Trophoblast cell (in vitro differentiated cells and primary cell): ENCODE data around the gene MMS22L.
A peak's percentile ranks its signal among the peaks of the same experiment; 100 is the strongest.

ENCODE experiments used
- DNase-seq, 2 donors: peaks; one replicate each; pipeline ENCODE4 v3.0.0-alpha.2; 2016
- H2AFZ ChIP-seq: 2 replicates; pipeline ENCODE4 v1.6.1; 2013; ENCODE audit warnings: low read length, moderate library complexity, mild to moderate bottlenecking; ENCODE audit not compliant: insufficient read depth, poor library complexity
- H2AK5ac ChIP-seq: 2 replicates; pipeline ENCODE4 v1.6.1; 2013; ENCODE audit warnings: mild to moderate bottlenecking, low read length
- H2BK120ac ChIP-seq: 2 replicates; pipeline ENCODE4 v1.6.1; 2013; ENCODE audit warnings: low read length, mild to moderate bottlenecking, moderate library complexity; ENCODE audit not compliant: insufficient read depth, poor library complexity
- H2BK12ac ChIP-seq: 2 replicates; pipeline ENCODE4 v1.6.1; 2013; ENCODE audit warnings: mild to moderate bottlenecking, low read length, moderate library complexity
- H2BK5ac ChIP-seq: 2 replicates; pipeline ENCODE4 v1.6.1; 2013; ENCODE audit warnings: low read length, low read depth, moderate library complexity, mild to moderate bottlenecking; ENCODE audit not compliant: poor library complexity
- H3K14ac ChIP-seq: 2 replicates; pipeline ENCODE4 v1.6.1; 2013; ENCODE audit warnings: mild to moderate bottlenecking, low read length
- H3K18ac ChIP-seq: 2 replicates; pipeline ENCODE4 v1.6.1; 2013; ENCODE audit warnings: mild to moderate bottlenecking, low read length
- H3K23ac ChIP-seq: 2 replicates; pipeline ENCODE4 v1.6.1; 2013; ENCODE audit warnings: low read length
- H3K27ac ChIP-seq: 2 replicates; pipeline ENCODE4 v1.5.1; 2013; ENCODE audit warnings: low read depth, mild to moderate bottlenecking, inconsistent platforms, low read length, moderate library complexity
- H3K27me3 ChIP-seq: 2 replicates; pipeline ENCODE4 v1.6.1; 2013; ENCODE audit warnings: inconsistent platforms, mild to moderate bottlenecking, low read length, moderate library complexity; ENCODE audit not compliant: insufficient read depth
- H3K36me3 ChIP-seq, 2 experiments: 1 replicate in 1 of 2; 2 replicates in 1 of 2; pipeline ENCODE4 v1.6.1; 2013; ENCODE audit warnings: low read length in 2 of 2, mild to moderate bottlenecking in 2 of 2, moderate library complexity in 1 of 2; ENCODE audit not compliant: insufficient read depth in 2 of 2, control insufficient read depth in 1 of 2
- H3K4ac ChIP-seq: 2 replicates; pipeline ENCODE4 v1.6.1; 2013; ENCODE audit warnings: low read depth, mild to moderate bottlenecking, low read length, moderate library complexity
- H3K4me1 ChIP-seq, 2 experiments: 1 replicate in 1 of 2; 2 replicates in 1 of 2; pipeline ENCODE4 v1.6.1; 2013; ENCODE audit warnings: low read length in 2 of 2, mild to moderate bottlenecking in 2 of 2, moderate library complexity in 1 of 2; ENCODE audit not compliant: insufficient read depth in 2 of 2, control insufficient read depth in 1 of 2
- H3K4me2 ChIP-seq: 2 replicates; pipeline ENCODE4 v1.6.1; 2013; ENCODE audit warnings: inconsistent platforms, mild to moderate bottlenecking, low read length, moderate library complexity
- H3K4me3 ChIP-seq: 2 replicates; pipeline ENCODE4 v1.5.1; 2013; ENCODE audit warnings: mild to moderate bottlenecking, low read depth, low read length, inconsistent platforms
- H3K79me1 ChIP-seq: one replicate; pipeline ENCODE4 v1.6.1; 2013; ENCODE audit warnings: low read length
- H3K79me2 ChIP-seq: 2 replicates; pipeline ENCODE4 v1.6.1; 2013; ENCODE audit warnings: low read length, mild to moderate bottlenecking; ENCODE audit not compliant: control insufficient read depth, insufficient read depth, poor library complexity
- H3K9ac ChIP-seq: 2 replicates; pipeline ENCODE4 v1.6.1; 2013; ENCODE audit warnings: mild to moderate bottlenecking, low read length
- H3K9me3 ChIP-seq: 2 replicates; pipeline ENCODE4 v1.6.1; 2013; ENCODE audit warnings: low read depth, mild to moderate bottlenecking, control low read depth, inconsistent platforms, low read length; ENCODE audit not compliant: insufficient read depth
- H4K12ac ChIP-seq: 2 replicates; pipeline ENCODE4 v1.6.1; 2013; ENCODE audit warnings: low read depth, mild to moderate bottlenecking, low read length, moderate library complexity
- H4K8ac ChIP-seq: 2 replicates; pipeline ENCODE4 v1.6.1; 2013; ENCODE audit warnings: low read depth, mild to moderate bottlenecking, low read length, moderate library complexity
- H4K91ac ChIP-seq: one replicate; pipeline ENCODE4 v1.6.1; 2013; ENCODE audit warnings: low read depth, mild to moderate bottlenecking, low read length, moderate library complexity
- WGBS: extraction: QIAGEN DNeasy Blood & Tissue Kit; methylation state at CpG from one replicate; pipeline ENCODE4 v1.1.7; 2013; ENCODE audit warnings: missing lambda C conversion rate; ENCODE audit not compliant: insufficient read length, insufficient coverage; ENCODE audit errors: extremely low coverage; 5-methylcytosine and 5-hydroxymethylcytosine counted together

MMS22L gene

DNA sequence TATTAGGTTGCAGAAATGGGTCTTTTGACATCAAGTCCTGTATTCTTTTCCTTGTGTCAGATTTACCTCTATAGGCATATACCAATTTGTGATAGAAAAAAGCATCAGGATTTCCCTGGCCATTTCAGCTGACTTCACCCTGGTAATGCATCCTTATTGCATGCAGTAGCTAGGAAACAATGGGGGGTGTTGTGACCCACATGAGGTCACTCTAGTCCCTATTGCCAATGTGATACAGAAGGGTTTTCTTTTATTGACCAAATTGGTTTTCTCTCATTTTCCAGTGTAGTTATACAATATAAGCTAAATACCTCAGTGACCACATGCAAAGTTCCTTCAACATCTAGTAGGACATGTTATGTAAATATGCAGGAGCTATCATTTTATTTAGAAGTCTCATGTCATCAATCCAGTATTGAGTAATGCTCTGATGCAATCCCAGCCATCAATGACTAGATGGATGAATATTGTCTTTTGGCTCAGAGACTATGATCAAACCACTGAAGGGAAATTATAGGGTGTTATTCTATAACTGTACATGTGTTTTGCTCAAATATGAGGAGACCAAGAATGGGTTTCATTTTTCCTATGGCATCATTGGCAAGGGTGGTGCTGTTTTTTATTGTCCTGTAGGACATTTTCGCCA lies 180.7 kb downstream of the MMS22L start:
- Histone ChIP-seq H2BK5ac (no peak overlapping the region), H4K91ac (no peak overlapping the region), H2BK120ac (no peak overlapping the region), H3K27me3 (no peaks in the 10 kb centered on the region), H2AFZ (no peak overlapping the region), H3K23ac (no peak overlapping the region), H3K9ac (no peak overlapping the region), H3K9me3 (no peaks in the 10 kb centered on the region), H3K79me2 (no peaks in the 10 kb centered on the region), H2BK12ac (no peak overlapping the region), H3K27ac (no peak overlapping the region), H2AK5ac (no peak overlapping the region), H3K4me1 (no peaks in the 10 kb centered on the region), H3K36me3 (no peaks in the 10 kb centered on the region), H3K79me1 (no peaks in the 10 kb centered on the region), H3K4ac (no peak overlapping the region), H3K4me2 (no peak overlapping the region), H3K18ac (no peak overlapping the region), H4K12ac (no peak overlapping the region), H3K14ac (no peak overlapping the region), H4K8ac (no peak overlapping the region), H3K4me3 (no peak overlapping the region)
- no peak for DNase-seq
- WGBS = no CpG with 5 or more reads among the region's 1 CpG

DNA sequence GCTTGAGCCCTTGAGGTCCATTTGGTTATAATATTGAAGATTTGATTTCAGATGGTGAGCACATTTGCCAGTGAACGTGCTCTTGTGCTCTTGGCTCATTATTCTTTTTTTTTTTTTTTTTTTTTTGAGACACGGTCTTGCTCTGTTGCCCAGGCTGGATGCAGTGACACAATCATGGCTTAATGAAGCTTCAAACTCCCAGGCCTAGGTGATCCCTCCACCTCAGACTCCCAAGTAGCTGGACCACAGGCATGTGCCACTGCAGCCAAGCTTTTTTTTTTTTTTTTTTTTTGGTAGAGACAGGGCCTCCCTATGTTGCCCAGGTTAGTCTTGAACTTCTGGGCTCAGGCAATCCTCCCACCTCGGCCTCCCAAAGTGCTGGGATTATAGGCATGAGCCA lies 182.3 kb downstream of the MMS22L start:
- Histone ChIP-seq H3K79me2 (no peaks in the 10 kb centered on the region), H3K4me3 (no peak overlapping the region), H3K9ac (no peak overlapping the region), H3K23ac (no peak overlapping the region), H2AK5ac (no peak overlapping the region), H4K12ac (no peak overlapping the region), H2AFZ (no peak overlapping the region), H3K9me3 (no peaks in the 10 kb centered on the region), H3K18ac (no peak overlapping the region), H3K14ac (no peak overlapping the region), H2BK12ac (no peak overlapping the region), H2BK5ac (no peak overlapping the region), H3K4me2 (no peak overlapping the region), H3K79me1 (no peaks in the 10 kb centered on the region), H3K27me3 (no peaks in the 10 kb centered on the region), H3K4ac (no peak overlapping the region), H4K91ac (no peak overlapping the region), H4K8ac (no peak overlapping the region), H2BK120ac (no peak overlapping the region), H3K36me3 (no peaks in the 10 kb centered on the region), H3K4me1 (no peaks in the 10 kb centered on the region), H3K27ac (no peak overlapping the region)
- DNase-seq = no peak
- no CpG with 5 or more reads among the region's 3 CpGs for WGBS

DNA sequence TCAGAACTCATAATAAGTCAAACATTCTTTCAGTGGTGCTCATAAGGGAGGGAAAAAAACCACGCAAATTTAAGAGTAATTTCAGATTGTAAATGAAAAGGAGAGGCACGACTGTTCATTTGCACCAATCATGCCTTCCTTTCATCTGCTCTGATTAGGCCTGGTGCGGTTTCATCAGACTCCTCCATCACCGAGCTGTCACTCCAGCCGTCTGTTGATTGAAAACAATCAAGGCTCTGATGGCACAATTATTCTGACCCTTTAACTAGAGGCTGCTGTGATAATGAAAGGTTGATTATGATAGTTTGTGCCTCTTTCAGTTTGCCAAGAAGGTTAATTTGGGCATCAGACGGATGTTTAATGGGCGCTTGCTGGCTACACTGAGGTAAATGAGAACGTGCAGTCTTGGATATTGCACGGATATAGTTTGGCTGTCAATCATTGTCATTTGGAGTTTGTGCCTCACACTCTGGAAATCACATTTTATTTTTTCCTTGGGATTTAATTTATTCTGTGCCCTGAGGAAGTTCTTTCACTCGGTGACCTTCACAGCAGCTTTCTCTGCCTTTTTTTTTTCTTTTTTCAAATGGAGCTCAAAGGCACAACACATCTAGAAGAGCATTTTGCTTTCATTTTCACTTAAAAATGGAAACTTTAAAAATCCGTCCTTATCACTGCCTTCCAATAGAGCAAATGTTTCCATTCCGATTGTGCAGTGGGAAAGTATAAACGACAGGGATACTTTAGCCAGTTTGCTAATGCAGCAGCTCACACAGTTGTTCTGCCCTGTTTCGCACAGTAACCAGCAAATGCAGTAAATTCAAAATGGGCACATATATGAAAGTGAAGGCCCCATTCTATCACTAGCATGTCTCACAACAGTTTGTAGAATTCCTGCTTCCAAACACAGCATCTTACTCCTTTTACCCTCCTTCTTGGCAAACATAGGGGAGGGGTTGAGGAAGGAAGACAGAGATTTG lies 185.7 kb downstream of the MMS22L start:
- no peaks in the 10 kb centered on the region for H3K79me2 ChIP-seq
- no peak overlapping the region for H2AK5ac ChIP-seq
- H3K36me3 ChIP-seq = no peaks in the 10 kb centered on the region
- no peak overlapping the region for H3K9ac ChIP-seq
- no peak overlapping the region for H3K18ac ChIP-seq
- no peaks in the 10 kb centered on the region for H3K27me3 ChIP-seq
- H4K12ac ChIP-seq = no peak overlapping the region
- no peak overlapping the region for H3K4me2 ChIP-seq
- no peak overlapping the region for H3K4me3 ChIP-seq
- no peak overlapping the region for H4K91ac ChIP-seq
- H2BK12ac ChIP-seq = no peak overlapping the region
- WGBS = no CpG with 5 or more reads among the region's 14 CpGs
- H4K8ac ChIP-seq = no peak overlapping the region
- H3K27ac ChIP-seq = no peak overlapping the region
- no peak overlapping the region for H3K14ac ChIP-seq
- DNase-seq = no peak
- H2BK120ac ChIP-seq = no peak overlapping the region
- no peak overlapping the region for H2BK5ac ChIP-seq
- H3K4me1 ChIP-seq = no peaks in the 10 kb centered on the region
- H3K79me1 ChIP-seq = no peaks in the 10 kb centered on the region
- H3K9me3 ChIP-seq = no peaks in the 10 kb centered on the region
- H3K4ac ChIP-seq = no peak overlapping the region
- H3K23ac ChIP-seq = no peak overlapping the region
- H2AFZ ChIP-seq = no peak overlapping the region

DNA sequence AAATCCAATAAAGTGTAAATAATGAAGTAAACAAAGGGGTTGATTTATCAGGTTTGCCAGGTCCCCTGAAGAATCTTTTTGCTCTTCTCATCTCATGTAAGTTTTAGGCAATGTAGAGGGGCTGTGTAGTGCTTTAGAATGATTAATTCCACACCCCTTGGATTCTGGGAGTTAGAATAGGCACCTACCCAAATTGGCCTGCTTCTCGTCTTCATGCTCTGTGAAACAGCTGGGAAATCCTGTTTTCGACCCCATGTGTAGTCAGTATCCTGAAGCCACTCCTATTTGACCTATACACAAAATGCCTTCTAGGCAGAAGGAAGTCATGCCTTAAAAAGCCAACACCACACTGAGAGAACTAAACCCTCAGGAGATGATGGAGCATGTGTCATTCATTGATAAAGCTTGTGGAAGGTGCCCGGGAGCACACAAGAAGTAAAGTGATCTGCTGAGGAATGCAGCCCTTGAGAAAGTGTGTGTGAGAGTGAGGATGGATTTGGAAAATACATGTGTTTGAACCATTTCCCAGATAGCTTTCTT lies 187.6 kb downstream of the MMS22L start:
- Histone ChIP-seq H2BK5ac (no peak overlapping the region), H3K4me2 (no peak overlapping the region), H4K8ac (no peak overlapping the region), H2AK5ac (no peak overlapping the region), H3K23ac (no peak overlapping the region), H3K4me1 (no peaks in the 10 kb centered on the region), H2BK12ac (no peak overlapping the region), H4K91ac (no peak overlapping the region), H3K79me2 (no peaks in the 10 kb centered on the region), H2AFZ (no peak overlapping the region), H3K18ac (no peak overlapping the region), H3K36me3 (no peaks in the 10 kb centered on the region), H3K9ac (no peak overlapping the region), H3K9me3 (no peaks in the 10 kb centered on the region), H3K4ac (no peak overlapping the region), H3K27me3 (no peaks in the 10 kb centered on the region), H2BK120ac (no peak overlapping the region), H3K4me3 (no peak overlapping the region), H3K79me1 (no peaks in the 10 kb centered on the region), H4K12ac (no peak overlapping the region), H3K27ac (no peak overlapping the region), H3K14ac (no peak overlapping the region)
- WGBS = no CpG with 5 or more reads among the region's 3 CpGs
- DNase-seq = peak; percentile 73 to 88
